Sigmoid colon (tissue), 4 donors: ENCODE data around the gene PTTG2.

ENCODE experiments used
- EP300 ChIP-seq, 4 donors: sonication (generic); formaldehyde crosslinking; IDR thresholded peaks; one replicate each; pipeline ENCODE4 v1.6.1; 2017; ENCODE audit warnings: antibody characterized with exemption in 4 of 4
- POLR2A ChIP-seq, 2 donors: fragments of 450-650 bp; IDR thresholded peaks; one replicate each; pipeline ENCODE4 v1.6.1; 2016; ENCODE audit warnings: antibody characterized with exemption in 2 of 2, mild to moderate bottlenecking in 2 of 2, moderate library complexity in 2 of 2

- TF ChIP-seq POLR2A (IDR thresholded peaks at IDR 0.05) (no peak), EP300 (IDR thresholded peaks at IDR 0.05) (no peak)
Measured at GRCh38 chr4:37999000-37999716, 39.0 kb downstream of the PTTG2 start.
